Measurements from ENCODE around the gene SHANK2.
"Not testable (repeated sequence)": the region's sequence is repeated elsewhere in the genome, so short reads cannot be mapped to it uniquely, and the experiment has no call there.

The SHANK2 gene

DNA sequence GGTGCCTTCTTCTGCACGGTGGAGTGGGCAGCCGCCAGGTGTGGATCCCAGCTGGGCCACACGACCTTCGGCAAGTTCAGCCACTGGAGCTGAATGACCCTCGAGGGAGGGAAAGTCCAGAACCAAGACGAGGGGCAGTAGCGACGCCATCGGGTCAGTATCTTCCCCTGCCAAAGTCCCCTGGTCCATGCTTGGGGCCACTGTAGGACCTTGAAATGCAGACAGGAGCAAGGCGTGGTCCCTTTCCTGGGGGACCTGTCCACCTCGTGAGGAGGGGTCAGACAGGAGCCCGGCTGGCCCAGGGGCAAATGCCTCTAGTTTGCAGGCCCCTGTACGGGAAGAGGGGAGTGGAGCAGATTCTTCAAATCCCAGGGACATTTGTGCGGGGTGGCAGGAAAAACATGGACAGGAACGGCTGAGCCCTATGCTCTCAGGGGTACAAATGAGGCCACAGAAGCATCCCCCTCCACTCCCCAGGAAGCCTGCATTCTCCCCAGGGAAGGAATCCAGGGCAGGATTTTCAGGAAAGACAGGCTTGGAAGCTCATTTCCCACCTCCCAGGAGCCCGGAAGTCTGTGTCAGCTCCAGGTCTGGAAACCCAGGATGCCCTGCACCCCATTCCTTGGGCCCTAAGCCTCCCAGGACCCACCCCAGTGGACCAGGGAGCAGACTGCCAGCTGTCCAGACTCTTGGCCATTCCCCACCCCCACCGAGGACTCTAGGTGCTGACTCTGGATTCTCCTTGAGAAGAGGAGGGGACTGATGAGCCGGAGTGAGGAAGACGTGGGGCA is 6.6 kb downstream of the SHANK2 start:
- no peak for DNase-seq (ENCODE audit: low read depth in 3 of 3)

GRCh38 chr11:71244116-71244810 is 8.1 kb downstream of the SHANK2 start:
- no peak for DNase-seq (ENCODE audit: low read depth in 3 of 3)

- no peak for DNase-seq (ENCODE audit: low read depth in 3 of 3)
Measured at GRCh38 chr11:71242391-71242790, 10.0 kb downstream of the SHANK2 start.

- DNase-seq (ENCODE audit: low read depth in 3 of 3): no peak
Measured at GRCh38 chr11:71241721-71242259, 10.6 kb downstream of the SHANK2 start.

DNA sequence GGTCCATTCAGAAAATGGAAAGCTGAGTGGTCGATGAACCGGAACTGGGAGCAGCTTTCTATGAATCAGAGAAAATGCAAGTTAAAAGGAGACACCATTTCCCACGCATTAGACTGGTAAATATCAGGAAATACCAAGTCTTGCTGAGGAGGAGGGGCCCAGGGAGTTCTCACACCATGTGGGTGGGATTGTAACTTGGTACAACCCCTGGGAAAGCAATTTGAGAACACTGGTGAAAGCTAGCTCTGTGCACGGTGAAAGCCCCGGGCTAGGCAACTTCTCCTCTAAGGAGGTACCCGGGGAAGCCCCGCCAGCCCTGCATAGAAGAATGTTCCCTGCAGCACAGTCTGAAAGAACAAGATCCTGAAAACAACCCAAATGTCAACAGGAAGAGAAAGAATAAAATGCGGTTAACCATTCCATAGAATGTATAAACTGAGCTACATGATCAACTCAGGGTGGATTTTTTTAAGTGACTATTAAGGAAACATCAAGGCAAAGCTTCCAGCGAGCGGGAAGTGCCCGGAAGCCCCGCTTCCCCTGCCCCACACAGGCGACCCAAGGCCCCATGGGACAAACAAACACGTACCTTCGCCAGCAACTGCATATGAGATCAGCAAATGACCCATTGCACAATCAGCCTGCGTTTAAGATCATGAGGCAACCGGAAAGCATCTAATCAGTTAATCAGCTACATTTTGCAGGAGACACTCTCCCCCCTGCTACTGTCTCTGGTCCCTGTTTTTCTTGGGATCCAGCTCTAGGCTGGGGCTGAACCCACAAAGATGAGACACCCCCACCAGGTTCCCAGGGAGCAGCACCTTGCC is 11.3 kb downstream of the SHANK2 start:
- DNase-seq (ENCODE audit: low read depth in 3 of 3): no peak

DNA sequence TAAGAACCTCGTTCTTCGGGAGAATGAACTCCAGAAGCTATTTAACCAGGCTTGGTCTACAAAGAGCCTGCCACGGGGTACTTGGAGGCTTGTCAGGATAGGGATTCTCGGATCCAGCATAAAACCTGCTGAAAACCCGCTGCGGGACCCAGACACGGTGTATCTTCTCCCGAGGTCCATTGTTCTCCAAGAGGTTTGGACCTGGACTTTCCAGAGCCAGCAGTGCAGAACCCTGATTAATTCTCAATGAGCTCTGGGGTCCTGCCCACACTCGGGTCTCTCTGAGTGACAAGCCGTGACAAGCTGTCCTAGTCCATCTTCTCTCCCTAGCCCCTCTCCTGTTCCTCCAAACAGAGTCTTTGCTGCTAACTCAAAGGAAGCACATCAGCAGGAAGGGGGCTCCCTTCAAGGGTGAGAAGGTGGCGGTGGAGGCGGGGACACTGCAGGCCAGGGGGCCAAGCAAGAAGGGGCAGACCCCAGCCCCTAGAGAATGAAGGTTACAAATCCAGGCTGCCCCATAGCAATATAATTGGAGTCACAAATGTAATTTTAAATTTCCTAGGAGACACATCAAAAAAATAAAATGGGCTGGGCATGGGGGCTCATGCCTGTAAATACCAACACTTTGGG is 12.2 kb downstream of the SHANK2 start:
- DNase-seq (ENCODE audit: low read depth in 3 of 3): no peak

DNA sequence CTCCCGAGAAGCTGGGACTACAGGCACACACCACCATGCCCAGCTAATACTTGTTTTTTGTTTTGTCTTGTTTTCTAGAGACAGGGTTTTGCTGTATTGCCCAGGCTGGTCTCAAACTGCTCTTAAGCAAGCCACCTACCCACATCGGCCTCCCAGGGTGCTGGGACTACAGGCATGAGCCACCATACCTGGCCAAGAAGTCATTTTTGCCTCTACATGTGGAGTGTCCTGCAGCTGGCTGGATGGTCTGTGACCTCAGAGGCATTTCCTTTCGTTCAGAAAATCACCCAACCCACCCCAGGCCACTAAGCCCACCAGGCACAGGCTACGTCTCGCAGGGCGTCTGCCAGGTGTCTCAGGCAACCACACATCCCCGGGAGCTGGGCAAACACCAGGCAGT is 12.8 kb downstream of the SHANK2 start:
- DNase-seq (ENCODE audit: low read depth in 3 of 3): no peak

- no peak for DNase-seq (ENCODE audit: low read depth in 3 of 3)
Measured at GRCh38 chr11:71238941-71239340, 13.4 kb downstream of the SHANK2 start.

DNA sequence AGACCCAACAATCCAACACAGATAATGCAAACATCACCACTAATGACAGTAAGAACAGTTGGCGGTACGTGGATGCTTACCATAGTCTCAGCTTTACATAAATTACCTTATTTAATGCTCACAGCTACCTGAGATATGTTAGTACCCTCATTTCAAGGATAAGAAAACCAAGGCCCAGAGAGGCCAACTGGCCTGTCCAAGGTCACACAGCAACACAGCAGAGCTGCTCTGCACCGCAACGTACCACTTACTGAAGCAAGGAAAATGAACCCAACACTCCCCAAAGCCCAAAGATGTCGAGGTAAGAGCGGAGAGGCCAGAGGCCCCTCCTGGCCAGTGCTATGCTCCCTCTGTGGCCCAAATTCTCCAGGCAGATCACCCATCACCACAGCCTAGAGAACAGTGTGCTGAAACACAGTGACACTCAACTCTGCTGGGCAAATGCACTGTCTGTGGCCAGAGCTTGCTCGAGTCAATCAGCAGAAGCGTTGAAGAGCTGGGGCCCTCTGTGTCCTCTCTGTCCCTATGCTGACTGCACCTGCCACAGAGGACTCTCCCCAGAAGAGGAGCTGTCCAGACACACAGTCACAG is 14.0 kb downstream of the SHANK2 start:
- DNase-seq (ENCODE audit: low read depth in 3 of 3): no peak

- no peak for DNase-seq (ENCODE audit: low read depth in 3 of 3)
Measured at GRCh38 chr11:71237853-71238252, 14.5 kb downstream of the SHANK2 start.

DNA sequence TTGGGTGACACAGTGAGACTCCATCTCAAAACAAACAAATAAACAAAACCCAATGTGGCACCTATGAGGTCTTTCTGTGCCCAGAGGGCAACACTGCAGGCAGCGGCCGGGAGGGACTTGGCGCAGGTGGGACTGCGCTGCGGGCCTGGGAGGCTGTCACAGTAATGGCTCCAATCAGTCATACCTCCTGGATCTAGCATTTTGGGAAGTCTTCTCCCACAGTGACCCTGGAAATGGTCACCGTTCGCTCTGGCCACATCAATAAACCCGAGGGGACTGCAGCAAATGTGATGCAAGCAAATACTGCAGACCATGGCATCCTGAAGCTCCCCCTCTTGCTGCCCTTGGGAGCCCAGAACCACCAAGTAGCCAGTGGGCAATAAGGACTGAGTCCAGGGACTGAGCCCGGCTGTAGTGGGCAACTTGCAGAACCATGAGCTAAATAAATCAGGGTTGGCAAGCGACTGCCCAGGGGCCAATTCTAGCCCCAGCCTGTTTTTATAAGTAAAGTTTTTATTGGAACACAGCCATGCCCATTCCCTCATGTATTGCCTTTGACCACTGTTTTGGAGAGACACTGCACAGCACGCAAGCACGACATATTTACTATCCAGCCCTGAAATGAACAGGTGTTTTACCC is 15.4 kb downstream of the SHANK2 start:
- no peak for DNase-seq (ENCODE audit: low read depth in 3 of 3)

DNA sequence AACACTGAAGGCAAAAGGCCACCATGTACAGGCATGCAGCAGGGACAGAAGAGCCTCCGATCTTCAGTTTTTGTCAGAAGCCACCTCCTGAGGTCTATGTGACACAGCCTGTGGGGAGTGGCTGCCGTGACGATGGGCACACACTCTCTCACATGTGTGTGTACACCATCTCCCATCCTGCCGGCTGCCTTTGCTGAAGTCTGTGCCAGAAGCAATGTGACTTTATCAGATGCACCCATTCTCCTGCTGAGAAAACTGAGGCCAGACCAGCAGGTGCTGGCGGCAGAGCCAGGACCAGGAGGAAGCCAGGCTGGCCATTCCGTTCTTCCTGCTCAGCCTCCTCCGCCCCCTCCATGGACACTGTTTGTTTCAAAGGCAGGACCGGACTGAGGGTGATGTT is 16.7 kb downstream of the SHANK2 start:
- DNase-seq (ENCODE audit: low read depth in 3 of 3): no peak

- not testable (repeated sequence) for DNase-seq (ENCODE audit: low read depth in 3 of 3)
Measured at GRCh38 chr11:71233896-71234852, 18.2 kb downstream of the SHANK2 start.

GRCh38 chr11:71232364-71232763 is 20.0 kb downstream of the SHANK2 start:
- DNase-seq (ENCODE audit: low read depth in 3 of 3): no peak

DNA sequence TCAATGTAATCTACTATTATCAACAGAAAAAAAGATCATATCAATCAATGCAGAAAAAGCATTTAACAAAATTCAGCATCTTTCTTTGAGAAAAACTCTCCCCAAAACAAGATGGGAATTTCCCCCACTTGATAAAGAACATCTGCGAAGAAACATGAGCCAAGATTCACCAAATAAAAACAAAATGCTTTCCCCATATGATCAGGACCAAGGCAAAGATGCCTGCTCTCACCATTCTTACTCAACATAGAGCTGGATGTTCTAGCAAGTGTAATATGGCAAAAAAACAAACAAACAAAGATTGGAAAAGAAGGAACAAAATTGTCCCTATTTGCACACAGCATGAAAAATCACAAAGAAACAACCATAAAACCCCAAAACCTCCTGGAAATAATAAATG is 23.4 kb downstream of the SHANK2 start:
- DNase-seq (ENCODE audit: low read depth in 3 of 3): no peak

DNA sequence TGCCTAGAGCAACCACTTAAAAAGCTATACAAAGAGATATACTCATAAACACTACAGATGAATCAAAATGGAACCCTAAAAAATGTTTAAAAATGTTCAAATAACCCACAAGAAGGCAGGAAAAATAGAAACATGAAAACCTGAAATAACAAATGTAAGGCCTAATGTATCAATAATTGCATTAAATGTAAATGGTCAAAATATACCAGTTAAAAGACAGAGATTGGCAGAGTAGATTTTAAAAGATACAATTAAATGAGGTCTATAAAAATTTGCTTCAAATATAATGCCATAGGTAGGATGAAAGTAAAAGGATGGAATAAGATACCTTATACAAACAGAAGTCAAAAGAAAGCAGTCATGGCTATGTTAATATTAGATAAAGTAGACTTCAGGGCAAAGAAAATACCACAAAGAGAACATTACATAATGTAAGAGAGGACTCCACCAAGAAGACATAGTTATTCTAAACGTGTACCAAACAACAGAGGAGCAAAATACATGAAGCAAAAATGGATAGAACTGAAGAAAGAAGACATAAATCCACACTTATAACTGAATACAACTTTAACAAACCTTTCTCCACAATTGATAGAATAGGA is 25.2 kb downstream of the SHANK2 start:
- no peak for DNase-seq (ENCODE audit: low read depth in 3 of 3)

- no peak for DNase-seq (ENCODE audit: low read depth in 3 of 3)
Measured at GRCh38 chr11:71223671-71224660, 28.4 kb downstream of the SHANK2 start.

- no peak for DNase-seq (ENCODE audit: low read depth in 3 of 3)
Measured at GRCh38 chr11:71223081-71223405, 29.3 kb downstream of the SHANK2 start.

Measured in stimulated activated CD4-positive, alpha-beta T cell treated with anti-CD3 and anti-CD28 coated beads, TNF-alpha, amount 100 ng/mL, for 4 hours (primary cell).